Stomach (tissue), 9 donors: Measurements from ENCODE around the gene CAPZB. TPM values are rescaled to one million over a fixed set of nuclear protein-coding genes. Genes with fewer than 3 reads are reported as not detected.

Experiments
- DNase-seq, 2 donors: peaks; one replicate each; pipeline versions ENCODE4 v3.0.0 to v3.0.0-alpha.2; 2013 to 2019
- H3K27ac ChIP-seq, 5 donors: fragments of 200-600 bp in 4 of 5; sonication (generic) in 4 of 5; one replicate each; pipeline ENCODE4 v1.5.1; 2013 to 2019; ENCODE audit warnings: mild to moderate bottlenecking in 1 of 5, moderate library complexity in 1 of 5
- H3K27me3 ChIP-seq, 3 donors: fragments of 200-600 bp; sonication (generic); one replicate each; pipeline ENCODE4 v1.5.1; 2017 to 2019; ENCODE audit warnings: mixed run types in 1 of 3
- H3K36me3 ChIP-seq, 4 donors: fragments of 200-600 bp; sonication (generic); 1 replicate in 3 of 4; 2 replicates in 1 of 4; pipeline ENCODE4 v1.5.1; 2016 to 2019
- H3K4me1 ChIP-seq, 4 donors: fragments of 200-600 bp; sonication (generic); one replicate each; pipeline ENCODE4 v1.5.1; 2016 to 2019
- H3K4me3 ChIP-seq, 4 donors: fragments of 200-600 bp; sonication (generic) in 3 of 4; one replicate each; pipeline ENCODE4 v1.5.1; 2016 to 2019; ENCODE audit warnings: mild to moderate bottlenecking in 1 of 4
- H3K9me3 ChIP-seq, 4 donors: fragments of 200-600 bp; sonication (generic); one replicate each; pipeline ENCODE4 v1.5.1; 2016 to 2019
- EP300 ChIP-seq: sonication (generic); formaldehyde crosslinking; IDR thresholded peaks from one replicate; pipeline ENCODE4 v1.6.1; 2017; ENCODE audit warnings: antibody characterized with exemption
- POLR2A ChIP-seq, 4 donors: fragments of 450-650 bp; IDR thresholded peaks; one replicate each; pipeline ENCODE4 v1.6.1; 2016; ENCODE audit warnings: antibody characterized with exemption in 4 of 4, control low read depth in 2 of 4, mild to moderate bottlenecking in 1 of 4, moderate library complexity in 1 of 4
- POLR2AphosphoS5 ChIP-seq, 3 donors: sonication (generic); formaldehyde crosslinking; IDR thresholded peaks; one replicate each; pipeline ENCODE4 v1.6.1; 2016; ENCODE audit warnings: antibody characterized with exemption in 3 of 3
- WGBS, 5 donors: extraction: QIAGEN DNeasy Blood & Tissue Kit in 3 of 5; methylation state at CpG; one replicate each; pipeline versions ENCODE4 v1.1.5 to v1.1.7; 2013 to 2018; 5-methylcytosine and 5-hydroxymethylcytosine counted together
- intact Hi-C: fragments of 100-400 bp; cut with DNase I; formaldehyde crosslinking; loops from one replicate; pipeline ENCODE4 v1.15.1; 2023; ENCODE audit warnings: low total_unique reads
- polyA plus RNA-seq, 3 donors: library from polyadenylated mRNA; stranded (reverse); fragments of 200-250 nt; gene quantifications; one replicate each; pipeline ENCODE4 v1.2.3, GENCODE V29; 2013
- total RNA-seq, 5 donors: library from RNA; depleted of rRNA; stranded (reverse); fragments of >200 nt; gene quantifications; one replicate each; pipeline versions ENCODE4 v1.1.0 to v1.2.3, GENCODE V29; 2014 to 2016
- TF ChIP-seq, protein P1 (sequence below), 7 experiments: fragments of 450-650 bp in 4 of 7; fragments of 200-600 bp in 3 of 7; sonication (generic) in 3 of 7; IDR thresholded peaks; one replicate each; pipeline ENCODE4 v1.5.1; 2016 to 2019; ENCODE audit warnings: antibody characterized with exemption in 7 of 7, control low read depth in 2 of 7, mild to moderate bottlenecking in 1 of 7
- donor health status: healthy with polysubstance abuse.
- donor health status: Bipolar disorder and iron deficiency.
- donor health status: healthy.

CAPZB gene
- total and polyA plus RNA-seq, 8 donors: 84.9 to 345 (median 155) TPM

DNA sequence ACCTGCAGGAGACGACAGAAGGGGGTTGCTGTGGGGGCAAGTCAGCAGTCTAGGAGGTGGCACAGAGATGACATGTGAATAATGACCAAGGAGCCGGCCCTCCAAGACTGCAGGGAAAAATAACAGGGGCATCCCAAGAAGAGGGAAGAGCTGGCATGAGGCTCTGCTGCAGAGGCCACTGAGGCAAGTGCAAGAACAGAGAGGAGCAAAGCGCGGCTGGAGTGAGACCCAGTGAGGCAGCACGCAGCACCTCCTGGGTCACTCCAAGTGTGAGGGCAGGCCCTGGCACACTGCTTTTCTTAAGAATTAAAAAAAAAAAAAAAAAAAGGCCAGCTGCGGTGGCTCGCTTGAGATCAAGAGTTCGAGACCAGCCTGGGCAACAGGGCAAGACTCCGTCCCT, 93.1 kb downstream of the CAPZB start:
- 80 to 92% (median 86%) methylated on average over 9 of the region's 9 CpGs for WGBS, 5 donors
- H3K4me1 ChIP-seq: peaks cover 36 to 98% (median 66%) of the 10 kb centered on the region in 4 donors
- TF ChIP-seq, protein P1, sequence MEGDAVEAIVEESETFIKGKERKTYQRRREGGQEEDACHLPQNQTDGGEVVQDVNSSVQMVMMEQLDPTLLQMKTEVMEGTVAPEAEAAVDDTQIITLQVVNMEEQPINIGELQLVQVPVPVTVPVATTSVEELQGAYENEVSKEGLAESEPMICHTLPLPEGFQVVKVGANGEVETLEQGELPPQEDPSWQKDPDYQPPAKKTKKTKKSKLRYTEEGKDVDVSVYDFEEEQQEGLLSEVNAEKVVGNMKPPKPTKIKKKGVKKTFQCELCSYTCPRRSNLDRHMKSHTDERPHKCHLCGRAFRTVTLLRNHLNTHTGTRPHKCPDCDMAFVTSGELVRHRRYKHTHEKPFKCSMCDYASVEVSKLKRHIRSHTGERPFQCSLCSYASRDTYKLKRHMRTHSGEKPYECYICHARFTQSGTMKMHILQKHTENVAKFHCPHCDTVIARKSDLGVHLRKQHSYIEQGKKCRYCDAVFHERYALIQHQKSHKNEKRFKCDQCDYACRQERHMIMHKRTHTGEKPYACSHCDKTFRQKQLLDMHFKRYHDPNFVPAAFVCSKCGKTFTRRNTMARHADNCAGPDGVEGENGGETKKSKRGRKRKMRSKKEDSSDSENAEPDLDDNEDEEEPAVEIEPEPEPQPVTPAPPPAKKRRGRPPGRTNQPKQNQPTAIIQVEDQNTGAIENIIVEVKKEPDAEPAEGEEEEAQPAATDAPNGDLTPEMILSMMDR (IDR thresholded peaks at IDR 0.05): no peak
- TF ChIP-seq POLR2AphosphoS5 (IDR thresholded peaks at IDR 0.05) (no peak), EP300 (no peak), POLR2A (IDR thresholded peaks at IDR 0.05) (no peak)

DNA sequence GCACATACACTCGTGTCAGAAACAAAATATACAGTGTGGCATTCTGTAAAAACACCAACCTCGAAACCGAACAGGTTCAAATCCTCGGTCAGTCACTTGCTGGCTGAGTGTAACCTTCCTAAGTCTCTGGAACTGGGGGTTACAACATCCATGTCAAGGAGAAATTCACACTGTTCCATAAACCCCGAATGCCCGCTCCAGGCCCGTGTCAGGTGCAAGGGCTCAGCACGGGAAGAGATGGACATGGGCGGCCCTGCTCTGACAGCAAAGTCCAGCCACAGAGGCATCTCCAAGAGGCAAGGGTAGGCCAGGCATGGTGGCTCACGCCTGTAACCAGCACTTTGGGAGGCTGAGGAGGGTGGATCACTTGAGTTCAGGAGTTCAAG, 93.8 kb downstream of the CAPZB start:
- 36 to 51% (median 46%) methylated on average over 10 of the region's 10 CpGs for WGBS, 5 donors
- intact Hi-C loops: no loop called here
- no peak for DNase-seq
- TF ChIP-seq POLR2A (IDR thresholded peaks at IDR 0.05) (no peak), EP300 (no peak), POLR2AphosphoS5 (IDR thresholded peaks at IDR 0.05) (no peak)
- TF ChIP-seq, protein P1 (IDR thresholded peaks at IDR 0.05): no peak
- Histone ChIP-seq H3K4me3 (peak overlapping the region in 1 of 4 donors; percentile 6), H3K27me3 (no peaks in the 10 kb centered on the region), H3K36me3 (peaks cover 3 to 18% (median 15%) of the 10 kb centered on the region in 4 donors), H3K27ac (peak overlapping the region; percentile 66 to 82 (median 76)), H3K4me1 (peaks cover 41 to 99% (median 72%) of the 10 kb centered on the region in 4 donors), H3K9me3 (no peaks in the 10 kb centered on the region)

More for the DNA sequence above, 93.1 kb downstream of the CAPZB start:
- H3K27ac ChIP-seq: peak overlapping the region in 4 of 5 donors; percentile 75 to 82 (median 78)
- intact Hi-C loops: no loop called here
- DNase-seq: no peak
- H3K4me3 ChIP-seq: no peak overlapping the region
- peaks cover 3 to 18% (median 15%) of the 10 kb centered on the region in 4 donors for H3K36me3 ChIP-seq
- no peaks in the 10 kb centered on the region for H3K27me3 ChIP-seq
- no peaks in the 10 kb centered on the region for H3K9me3 ChIP-seq

DNA sequence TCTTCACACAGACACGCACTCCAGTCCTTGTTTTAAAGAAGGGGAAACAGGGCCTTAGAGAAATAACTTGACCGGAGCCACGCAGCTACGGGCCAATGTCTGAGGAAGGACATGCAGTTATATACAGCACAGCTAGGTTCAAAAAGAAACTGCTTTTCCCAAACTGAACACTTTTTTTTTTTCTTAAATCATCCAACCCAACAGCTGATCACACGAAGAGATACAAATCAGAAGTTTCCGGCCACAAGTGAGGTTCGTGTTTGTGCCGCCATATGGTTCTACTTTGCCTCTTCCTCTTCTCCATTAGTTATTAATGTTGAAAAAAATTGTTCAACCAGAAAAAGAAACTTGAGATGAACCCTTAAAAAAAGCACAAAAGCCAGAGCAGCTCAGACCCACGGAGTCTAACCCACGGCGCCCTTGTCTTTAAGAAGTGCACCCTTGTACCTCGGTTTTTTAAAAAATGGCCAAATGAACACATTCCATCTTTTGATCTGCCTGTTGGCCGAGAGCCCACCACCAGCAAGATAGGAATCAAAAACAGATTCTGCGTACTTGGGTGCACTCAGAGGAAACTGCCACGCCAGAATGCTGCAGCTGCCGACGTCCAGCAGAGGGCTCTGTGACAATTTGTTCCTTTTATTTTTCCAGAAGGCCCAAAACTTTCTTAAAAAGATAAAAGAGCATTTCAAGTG, 94.3 kb downstream of the CAPZB start:
- Histone ChIP-seq H3K4me3 (peak overlapping the region in 2 of 4 donors; percentile 6 to 7), H3K27ac (peak overlapping the region; percentile 66 to 82 (median 76)), H3K27me3 (no peaks in the 10 kb centered on the region), H3K4me1 (peaks cover 46 to 99% (median 77%) of the 10 kb centered on the region in 4 donors), H3K36me3 (peaks cover 2 to 16% (median 11%) of the 10 kb centered on the region in 4 donors), H3K9me3 (no peaks in the 10 kb centered on the region)
- peak; percentile 62 to 86 for DNase-seq
- peak in 1 of 3 donors; percentile 39 for TF ChIP-seq POLR2AphosphoS5 (IDR thresholded peaks at IDR 0.05)
- no peak for TF ChIP-seq EP300
- TF ChIP-seq, protein P1 (IDR thresholded peaks at IDR 0.05): peak in 5 of 7 experiments; percentile 59 to 84 (median 76)
- WGBS, 5 donors: 24 to 39% (median 35%) methylated on average over 17 of the region's 17 CpGs
- intact Hi-C loops: no loop called here

DNA sequence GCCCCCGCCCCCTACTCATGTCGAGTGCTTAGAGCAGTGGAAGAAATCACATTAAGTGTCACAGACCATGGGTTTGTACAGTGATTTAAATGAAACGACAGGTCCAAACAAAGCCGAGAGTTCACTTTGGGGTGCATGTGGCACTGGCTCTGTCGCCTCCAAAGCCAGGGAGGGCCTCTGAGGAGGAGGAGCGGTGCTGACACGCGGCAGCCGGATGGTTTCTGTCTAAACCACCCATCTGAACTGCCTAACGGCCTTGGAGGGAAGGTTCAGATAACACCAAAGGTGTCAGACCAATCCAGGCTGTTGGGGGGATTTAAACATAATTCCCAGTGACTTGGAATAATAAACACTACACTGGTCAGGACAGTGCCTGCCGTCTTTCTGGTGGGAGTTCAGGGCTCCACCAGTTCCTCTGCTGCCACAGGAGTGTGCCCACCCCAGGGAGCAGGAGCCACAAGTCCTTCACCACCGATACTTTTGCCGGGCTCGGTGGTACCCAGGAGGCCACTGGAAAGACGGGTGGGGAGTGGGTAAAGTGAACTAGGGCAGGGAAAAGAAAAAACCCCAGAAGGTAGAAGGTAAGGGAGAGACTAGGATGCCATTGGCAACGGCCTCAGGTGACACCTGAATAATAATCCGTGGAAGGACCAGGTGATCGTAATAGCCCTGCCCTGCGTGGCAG, 95.0 kb downstream of the CAPZB start:
- H3K9me3 ChIP-seq: no peaks in the 10 kb centered on the region
- 68 to 82% (median 77%) methylated on average over 16 to 19 of the region's 19 CpGs for WGBS, 5 donors
- H3K4me1 ChIP-seq: peaks cover 54 to 99% (median 80%) of the 10 kb centered on the region in 4 donors
- intact Hi-C loops: no loop called here
- H3K4me3 ChIP-seq: peak overlapping the region in 1 of 4 donors; percentile 7
- peak overlapping the region; percentile 63 to 82 (median 76) for H3K27ac ChIP-seq
- TF ChIP-seq POLR2A (IDR thresholded peaks at IDR 0.05): no peak
- no peak for TF ChIP-seq EP300
- peaks cover 1 to 12% (median 5%) of the 10 kb centered on the region in 4 donors for H3K36me3 ChIP-seq
- no peak for DNase-seq
- no peaks in the 10 kb centered on the region for H3K27me3 ChIP-seq
